Esophagus squamous epithelium (tissue), 5 donors: Measurements from ENCODE around the gene NEUROD2. TPM values are rescaled to one million over a fixed set of nuclear protein-coding genes. Genes with fewer than 3 reads are reported as not detected.

Source experiments
- DNase-seq: peaks from one replicate; lab custom pipeline; 2025; lab: John Stamatoyannopoulos, UW
- H3K27ac ChIP-seq, 4 donors: fragments of 200-600 bp; sonication (generic); one replicate each; pipeline ENCODE4 v1.5.1; 2016 to 2019; ENCODE audit warnings: mild to moderate bottlenecking in 1 of 4
- H3K27me3 ChIP-seq, 4 donors: fragments of 200-600 bp; sonication (generic); 1 replicate in 3 of 4; 2 replicates in 1 of 4; pipeline versions ENCODE4 v1.5.1 to v1.6.0; 2017 to 2021; ENCODE audit warnings: antibody characterized with exemption in 1 of 4
- H3K36me3 ChIP-seq, 3 donors: fragments of 200-600 bp; sonication (generic); one replicate each; pipeline ENCODE4 v1.5.1; 2016 to 2019
- H3K4me1 ChIP-seq, 3 donors: fragments of 200-600 bp; sonication (generic); one replicate each; pipeline ENCODE4 v1.5.1; 2017 to 2019
- H3K4me3 ChIP-seq, 4 donors: fragments of 200-600 bp; sonication (generic); 1 replicate in 3 of 4; 2 replicates in 1 of 4; pipeline ENCODE4 v1.5.1; 2016 to 2019; ENCODE audit warnings: mild to moderate bottlenecking in 2 of 4, moderate library complexity in 1 of 4
- H3K9me3 ChIP-seq, 3 donors: fragments of 200-600 bp; sonication (generic); one replicate each; pipeline ENCODE4 v1.5.1; 2016 to 2019
- CTCF ChIP-seq, 6 experiments: fragments of 450-650 bp in 4 of 6; fragments of 200-600 bp in 2 of 6; sonication (generic) in 2 of 6; IDR thresholded peaks; one replicate each; pipeline ENCODE4 v1.5.1; 2016 to 2019; ENCODE audit warnings: antibody characterized with exemption in 6 of 6, mild to moderate bottlenecking in 4 of 6, moderate library complexity in 4 of 6
- POLR2A ChIP-seq, 4 donors: fragments of 450-650 bp; IDR thresholded peaks; one replicate each; pipeline ENCODE4 v1.6.1; 2017; ENCODE audit warnings: antibody characterized with exemption in 4 of 4, mild to moderate bottlenecking in 4 of 4, moderate library complexity in 3 of 4
- WGBS, 2 donors: methylation state at CpG; one replicate each; pipeline ENCODE4 v1.1.5; 2018; 5-methylcytosine and 5-hydroxymethylcytosine counted together
- intact Hi-C: fragments of 100-400 bp; cut with DNase I; formaldehyde crosslinking; loops from one replicate; pipeline ENCODE4 v1.15.0; 2022
- total RNA-seq, 4 donors: library from RNA; depleted of rRNA; stranded (reverse); fragments of >200 nt; gene quantifications; one replicate each; pipeline ENCODE4 v1.1.0, GENCODE V29; 2016
- donor health status: DM: yes; HTN: yes; CAD: no.

The NEUROD2 gene
- total RNA-seq, 4 donors from 2014 or later, result not detected

- H3K27me3 ChIP-seq, result peaks cover 0 to 59% (median 2%) of the 10 kb centered on the region in 4 donors
- no peaks in the 10 kb centered on the region for H3K36me3 ChIP-seq
- H3K9me3 ChIP-seq, result no peaks in the 10 kb centered on the region
- H3K4me3 ChIP-seq, result peak overlapping the region in 1 of 4 donors; percentile 19
- peak; percentile 99 to 100 (median 100) for TF ChIP-seq CTCF (IDR thresholded peaks at IDR 0.05)
- no peak for TF ChIP-seq POLR2A (IDR thresholded peaks at IDR 0.05)
- peak overlapping the region in 2 of 4 donors; percentile 11 to 43 for H3K27ac ChIP-seq
- intact Hi-C loops, result loop anchor here (5.0 kb wide), 1 partner anchor 136 kb away; no protein-coding TSS in a partner anchor
- WGBS, 2 donors, result 9% methylated on average over 11 to 15 of the region's 26 CpGs
- peak; percentile 55 for DNase-seq
- peaks cover 37 to 67% (median 46%) of the 10 kb centered on the region in 3 donors for H3K4me1 ChIP-seq
Observed at GRCh38 chr17:39621523-39622379, 14.0 kb upstream of the NEUROD2 start.

GRCh38 chr17:39619786-39620101 lies 12.0 kb upstream of the NEUROD2 start:
- Histone ChIP-seq H3K4me3 (no peak overlapping the region), H3K4me1 (peaks cover 18 to 47% (median 26%) of the 10 kb centered on the region in 3 donors), H3K9me3 (no peaks in the 10 kb centered on the region), H3K36me3 (no peaks in the 10 kb centered on the region), H3K27ac (no peak overlapping the region), H3K27me3 (peaks cover 0 to 59% (median 0%) of the 10 kb centered on the region in 4 donors)
- TF ChIP-seq CTCF (IDR thresholded peaks at IDR 0.05) (no peak), POLR2A (IDR thresholded peaks at IDR 0.05) (no peak)
- intact Hi-C loops, result loop anchor here (5.0 kb wide), 1 partner anchor 138 kb away; no protein-coding TSS in a partner anchor
- no peak for DNase-seq
- 100% methylated on average over 1 of the region's 1 CpG; no CpG with 5 or more reads in 1 of the 2 donors for WGBS, 2 donors

- H3K4me3 ChIP-seq, result peak overlapping the region in 1 of 4 donors; percentile 76
- 39 to 69% methylated on average over 5 of the region's 13 CpGs for WGBS, 2 donors
- intact Hi-C loops, result no loop called here
Observed at GRCh38 chr17:39618956-39619785, 11.5 kb upstream of the NEUROD2 start.

GRCh38 chr17:39618246-39618913 lies 10.7 kb upstream of the NEUROD2 start:
- H3K4me3 ChIP-seq, result peak overlapping the region; percentile 35 to 76 (median 59)
- peak overlapping the region; percentile 42 to 80 (median 60) for H3K27ac ChIP-seq
- H3K27me3 ChIP-seq, result peaks cover 0 to 65% (median 0%) of the 10 kb centered on the region in 4 donors
- TF ChIP-seq CTCF (IDR thresholded peaks at IDR 0.05) (no peak), POLR2A (IDR thresholded peaks at IDR 0.05) (no peak)
- DNase-seq, result no peak
- no peaks in the 10 kb centered on the region for H3K36me3 ChIP-seq
- H3K4me1 ChIP-seq, result peaks cover 12 to 33% (median 14%) of the 10 kb centered on the region in 3 donors
- H3K9me3 ChIP-seq, result no peaks in the 10 kb centered on the region
- 0% methylated on average over 24 of the region's 33 CpGs; no CpG with 5 or more reads in 1 of the 2 donors for WGBS, 2 donors
- intact Hi-C loops, result no loop called here

More at GRCh38 chr17:39618956-39619785, 11.5 kb upstream of the NEUROD2 start:
- Histone ChIP-seq H3K27ac (no peak overlapping the region), H3K36me3 (no peaks in the 10 kb centered on the region), H3K27me3 (peaks cover 0 to 59% (median 0%) of the 10 kb centered on the region in 4 donors), H3K4me1 (peaks cover 15 to 41% (median 22%) of the 10 kb centered on the region in 3 donors), H3K9me3 (no peaks in the 10 kb centered on the region)
- DNase-seq, result no peak
- TF ChIP-seq POLR2A (IDR thresholded peaks at IDR 0.05) (no peak), CTCF (IDR thresholded peaks at IDR 0.05) (no peak)
